Measurements from ENCODE around the gene TRERF1. TPM values are rescaled to one million over a fixed set of nuclear protein-coding genes. Genes with fewer than 3 reads are reported as not detected.

The TRERF1 gene
- total and polyA plus RNA-seq, 9 donors = 5.1 to 13.8 (median 9.7) TPM

DNA sequence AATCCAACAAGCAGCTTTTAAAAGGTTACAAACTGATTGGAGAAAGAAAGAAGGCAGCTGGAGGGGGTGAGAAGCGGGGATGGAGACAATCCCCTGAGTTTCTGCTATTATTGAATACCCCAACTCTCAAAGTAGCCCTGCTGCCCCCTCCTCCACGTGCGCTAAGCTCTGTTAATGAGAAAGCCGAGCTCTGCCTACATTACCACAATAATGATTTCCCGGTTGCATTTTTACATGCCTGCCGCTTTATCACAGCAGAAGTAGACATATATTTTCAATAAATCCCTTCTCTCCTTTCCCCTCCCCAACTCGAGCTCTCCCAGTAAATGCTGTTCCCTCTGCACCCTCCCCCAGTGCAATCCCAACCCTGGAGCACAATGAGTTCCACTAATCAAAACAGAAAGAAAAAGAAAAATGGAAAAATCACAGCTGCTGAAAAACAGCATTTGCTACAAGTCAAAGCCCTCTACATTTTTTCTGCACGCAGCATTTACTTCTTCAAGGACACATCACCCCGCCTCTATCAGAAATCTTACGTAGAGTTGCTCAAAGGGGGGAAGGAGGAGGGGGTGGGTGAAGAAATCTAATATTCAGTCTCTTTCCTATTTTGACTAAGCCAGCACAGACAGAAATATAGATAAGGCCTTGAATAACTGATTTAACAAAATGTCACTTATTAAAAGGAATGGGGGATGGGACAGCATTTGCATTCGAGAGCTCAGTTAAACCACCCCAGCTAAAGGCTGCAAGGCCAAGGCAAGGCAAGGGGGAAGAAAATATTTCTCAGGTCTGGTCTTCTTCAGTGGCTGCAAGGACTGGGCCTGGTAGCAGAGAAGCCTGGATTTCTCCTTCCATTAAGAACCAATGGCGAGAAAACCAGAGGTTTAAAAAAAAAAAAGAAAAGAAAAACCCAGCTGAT, 10.7 kb downstream of the TRERF1 start:
- Histone ChIP-seq H3K36me3 (ENCODE audit: control insufficient read depth, insufficient read depth, low read length) (no peaks in the 10 kb centered on the region), H3K4me1 (ENCODE audit: control insufficient read depth, insufficient read depth, low read length) (peaks cover 36% of the 10 kb centered on the region), H3K27ac (ENCODE audit: low read length) (peak overlapping the region; percentile 69), H3K9me3 (replicated peaks; ENCODE audit: control insufficient read depth, low read depth, low read length) (no peaks in the 10 kb centered on the region), H3K27me3 (ENCODE audit: control insufficient read depth, insufficient read depth, low read length) (no peaks in the 10 kb centered on the region), H3K4me3 (ENCODE audit: low read length) (peak overlapping the region; percentile 10)
- 14% methylated on average over 4 of the region's 12 CpGs for WGBS (ENCODE audit: insufficient coverage)
- DNase-seq = peak; percentile 74

DNA sequence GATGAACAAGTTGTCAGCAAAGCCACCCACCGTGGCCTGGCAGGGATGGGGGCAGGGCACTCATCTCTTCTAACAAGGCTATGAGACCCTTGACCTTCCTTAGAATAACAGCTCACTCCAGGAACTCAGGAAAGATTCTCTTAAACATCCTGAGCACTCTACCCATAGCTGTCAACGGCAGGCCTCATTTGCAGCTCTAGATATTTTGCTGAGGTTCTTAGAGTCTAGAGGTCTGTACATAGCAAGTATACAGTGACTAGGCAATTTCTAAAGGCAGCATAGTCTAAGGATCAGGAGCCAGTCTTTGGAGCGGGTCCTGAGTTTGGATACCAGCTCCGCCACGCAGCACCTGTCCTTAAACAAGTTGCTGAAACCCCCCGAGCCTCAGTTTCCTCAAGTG, 11.7 kb downstream of the TRERF1 start:
- 0% methylated on average over 1 of the region's 6 CpGs for WGBS (ENCODE audit: insufficient coverage)
- Histone ChIP-seq H3K36me3 (ENCODE audit: control insufficient read depth, insufficient read depth, low read length) (no peaks in the 10 kb centered on the region), H3K9me3 (replicated peaks; ENCODE audit: control insufficient read depth, low read depth, low read length) (no peaks in the 10 kb centered on the region), H3K4me3 (ENCODE audit: low read length) (no peak overlapping the region), H3K4me1 (ENCODE audit: control insufficient read depth, insufficient read depth, low read length) (peaks cover 36% of the 10 kb centered on the region), H3K27ac (ENCODE audit: low read length) (no peak overlapping the region), H3K27me3 (ENCODE audit: control insufficient read depth, insufficient read depth, low read length) (no peaks in the 10 kb centered on the region)
- no peak for DNase-seq

DNA sequence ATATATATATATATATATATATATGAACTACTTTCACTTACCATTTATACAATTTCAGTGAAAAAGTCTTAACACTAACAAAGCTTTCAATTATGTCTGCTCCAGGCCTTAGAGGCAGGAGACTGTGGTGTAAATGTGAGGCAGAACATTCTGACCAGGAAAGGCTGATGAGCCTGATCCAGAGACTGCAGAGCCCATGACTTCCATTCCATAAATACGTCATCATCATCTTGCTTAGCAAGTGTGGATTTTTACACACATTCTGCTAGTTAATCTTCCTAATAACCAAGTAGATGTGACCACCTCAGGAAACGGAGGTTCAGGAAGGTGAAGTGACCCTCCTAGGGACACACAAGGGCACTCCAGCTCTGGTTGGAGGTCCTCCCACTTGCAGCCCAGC, 14.9 kb downstream of the TRERF1 start:
- Histone ChIP-seq H3K27ac (ENCODE audit: low read length) (no peak overlapping the region), H3K9me3 (replicated peaks; ENCODE audit: control insufficient read depth, low read depth, low read length) (peaks cover 17% of the 10 kb centered on the region), H3K36me3 (ENCODE audit: control insufficient read depth, insufficient read depth, low read length) (peaks cover 4% of the 10 kb centered on the region), H3K27me3 (ENCODE audit: control insufficient read depth, insufficient read depth, low read length) (no peaks in the 10 kb centered on the region), H3K4me3 (ENCODE audit: low read length) (no peak overlapping the region), H3K4me1 (ENCODE audit: control insufficient read depth, insufficient read depth, low read length) (peaks cover 21% of the 10 kb centered on the region)
- WGBS (ENCODE audit: insufficient coverage) = 100% methylated on average over 1 of the region's 2 CpGs
- DNase-seq = no peak

DNA sequence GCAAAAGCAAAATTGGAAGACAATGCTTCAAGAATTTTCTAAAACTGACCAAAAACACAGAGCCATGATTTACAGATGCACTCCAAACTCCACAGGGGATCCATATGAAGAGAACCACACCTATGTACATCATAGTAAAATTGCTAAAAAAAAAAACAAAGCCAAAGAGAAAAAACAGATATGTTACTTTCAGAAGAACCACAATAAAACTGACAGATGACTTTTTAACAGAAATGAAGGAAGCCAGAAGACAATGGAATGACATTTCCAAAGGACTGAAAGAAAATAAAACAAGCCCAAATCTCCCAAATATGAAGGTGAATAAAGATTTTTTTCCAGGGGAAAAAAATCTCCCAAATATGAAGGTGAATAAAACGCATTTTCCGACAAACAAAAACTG, 17.5 kb downstream of the TRERF1 start:
- no peaks in the 10 kb centered on the region for H3K27me3 ChIP-seq (ENCODE audit: control insufficient read depth, insufficient read depth, low read length)
- no peak overlapping the region for H3K27ac ChIP-seq (ENCODE audit: low read length)
- peaks cover 17% of the 10 kb centered on the region for H3K9me3 ChIP-seq (replicated peaks; ENCODE audit: control insufficient read depth, low read depth, low read length)
- H3K4me3 ChIP-seq (ENCODE audit: low read length) = no peak overlapping the region
- H3K4me1 ChIP-seq (ENCODE audit: control insufficient read depth, insufficient read depth, low read length) = peaks cover 4% of the 10 kb centered on the region
- peaks cover 6% of the 10 kb centered on the region for H3K36me3 ChIP-seq (ENCODE audit: control insufficient read depth, insufficient read depth, low read length)
- WGBS (ENCODE audit: insufficient coverage) = no CpG with 5 or more reads among the region's 2 CpGs
- DNase-seq = no peak

DNA sequence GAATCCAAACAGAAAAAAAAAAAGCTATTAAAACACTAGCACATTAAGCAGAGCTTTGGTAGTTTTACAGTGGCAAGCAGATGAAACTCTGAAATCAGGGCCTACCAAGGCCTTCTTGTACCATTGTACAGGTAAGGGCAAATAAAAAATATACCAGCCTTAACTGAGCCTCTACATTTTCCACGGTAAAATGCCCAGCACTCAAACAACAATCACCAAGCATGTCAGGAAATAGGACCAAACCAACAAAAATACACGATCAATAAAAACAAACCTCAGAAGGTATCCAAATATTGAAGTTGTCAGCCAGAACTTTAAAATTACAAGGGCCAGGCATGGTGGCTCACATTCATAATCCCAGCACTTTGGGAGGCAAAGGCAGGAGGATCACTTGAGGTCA, 18.3 kb downstream of the TRERF1 start:
- Histone ChIP-seq H3K27ac (ENCODE audit: low read length) (no peak overlapping the region), H3K4me1 (ENCODE audit: control insufficient read depth, insufficient read depth, low read length) (peaks cover 12% of the 10 kb centered on the region), H3K4me3 (ENCODE audit: low read length) (no peak overlapping the region), H3K9me3 (replicated peaks; ENCODE audit: control insufficient read depth, low read depth, low read length) (peaks cover 17% of the 10 kb centered on the region), H3K27me3 (ENCODE audit: control insufficient read depth, insufficient read depth, low read length) (no peaks in the 10 kb centered on the region), H3K36me3 (ENCODE audit: control insufficient read depth, insufficient read depth, low read length) (peaks cover 6% of the 10 kb centered on the region)
- no peak for DNase-seq
- WGBS (ENCODE audit: insufficient coverage) = no CpG with 5 or more reads among the region's 2 CpGs

DNA sequence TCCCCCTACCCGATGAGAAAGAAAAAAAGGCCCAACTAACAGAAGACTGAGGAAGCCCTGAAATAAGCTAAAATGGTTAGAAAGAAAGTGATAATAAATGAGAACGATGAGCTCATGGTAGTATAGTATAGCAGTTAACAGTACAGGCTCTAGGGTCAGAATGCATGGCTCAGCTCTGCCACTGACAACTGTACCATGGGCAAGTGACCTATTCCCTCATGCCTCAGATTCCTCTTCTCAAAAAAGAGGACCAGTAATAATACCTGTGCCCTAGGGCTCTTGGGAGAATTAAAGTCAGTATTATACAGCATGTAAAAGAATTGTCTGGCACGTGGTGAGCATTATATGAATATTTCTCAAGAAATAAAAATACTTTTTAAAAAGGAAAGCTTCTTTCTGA, 19.8 kb downstream of the TRERF1 start:
- peaks cover 6% of the 10 kb centered on the region for H3K36me3 ChIP-seq (ENCODE audit: control insufficient read depth, insufficient read depth, low read length)
- no peak overlapping the region for H3K4me3 ChIP-seq (ENCODE audit: low read length)
- DNase-seq = no peak
- H3K27ac ChIP-seq (ENCODE audit: low read length) = no peak overlapping the region
- H3K4me1 ChIP-seq (ENCODE audit: control insufficient read depth, insufficient read depth, low read length) = peaks cover 16% of the 10 kb centered on the region
- H3K27me3 ChIP-seq (ENCODE audit: control insufficient read depth, insufficient read depth, low read length) = no peaks in the 10 kb centered on the region
- no CpG with 5 or more reads among the region's 3 CpGs for WGBS (ENCODE audit: insufficient coverage)
- H3K9me3 ChIP-seq (replicated peaks; ENCODE audit: control insufficient read depth, low read depth, low read length) = peaks cover 17% of the 10 kb centered on the region

DNA sequence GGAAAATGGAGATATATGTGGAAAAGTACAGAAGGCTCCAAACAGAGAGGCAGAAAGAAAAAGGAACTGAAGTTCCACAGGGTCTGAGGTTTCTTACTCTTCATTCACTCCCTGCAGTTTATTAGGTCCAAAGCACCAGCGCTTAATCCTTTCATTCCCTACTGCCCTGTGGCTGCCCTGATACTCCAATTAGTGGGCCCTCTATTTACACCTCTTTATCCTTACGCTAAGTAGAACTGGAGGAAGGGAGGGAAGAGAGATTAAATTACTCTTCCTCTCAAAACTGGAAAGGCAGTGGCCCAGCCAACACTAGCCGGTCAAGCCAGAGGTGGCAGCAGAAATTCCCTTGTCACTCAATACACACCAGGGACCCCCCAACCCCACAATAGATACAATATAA, 20.4 kb downstream of the TRERF1 start:
- DNase-seq = no peak
- peaks cover 17% of the 10 kb centered on the region for H3K9me3 ChIP-seq (replicated peaks; ENCODE audit: control insufficient read depth, low read depth, low read length)
- H3K4me3 ChIP-seq (ENCODE audit: low read length) = no peak overlapping the region
- no peaks in the 10 kb centered on the region for H3K27me3 ChIP-seq (ENCODE audit: control insufficient read depth, insufficient read depth, low read length)
- peaks cover 6% of the 10 kb centered on the region for H3K36me3 ChIP-seq (ENCODE audit: control insufficient read depth, insufficient read depth, low read length)
- no CpG with 5 or more reads among the region's 3 CpGs for WGBS (ENCODE audit: insufficient coverage)
- H3K4me1 ChIP-seq (ENCODE audit: control insufficient read depth, insufficient read depth, low read length) = peaks cover 16% of the 10 kb centered on the region
- H3K27ac ChIP-seq (ENCODE audit: low read length) = no peak overlapping the region

DNA sequence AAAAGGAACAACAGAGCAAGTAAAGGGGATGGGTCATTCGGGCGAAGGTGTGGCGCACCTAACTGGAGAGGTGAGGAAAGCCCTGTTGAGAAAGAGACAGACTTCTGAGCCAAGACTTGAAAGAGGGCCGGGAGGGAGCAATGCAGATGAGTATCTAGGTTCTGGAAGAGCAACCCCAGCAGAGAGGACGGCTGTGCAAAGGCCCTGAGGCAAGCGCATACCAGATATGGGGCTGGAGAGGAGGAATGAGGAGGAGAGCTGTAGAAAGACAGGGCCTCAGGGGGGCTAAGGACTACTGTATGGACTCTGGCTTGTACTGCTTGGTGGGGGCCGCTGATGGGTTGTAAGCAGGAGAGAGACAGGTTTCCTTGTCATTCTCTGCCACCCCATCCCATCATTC, 21.9 kb downstream of the TRERF1 start:
- no peak overlapping the region for H3K4me3 ChIP-seq (ENCODE audit: low read length)
- H3K9me3 ChIP-seq (replicated peaks; ENCODE audit: control insufficient read depth, low read depth, low read length) = peaks cover 17% of the 10 kb centered on the region
- H3K27me3 ChIP-seq (ENCODE audit: control insufficient read depth, insufficient read depth, low read length) = no peaks in the 10 kb centered on the region
- peaks cover 16% of the 10 kb centered on the region for H3K4me1 ChIP-seq (ENCODE audit: control insufficient read depth, insufficient read depth, low read length)
- 92% methylated on average over 6 of the region's 7 CpGs for WGBS (ENCODE audit: insufficient coverage)
- DNase-seq = no peak
- no peak overlapping the region for H3K27ac ChIP-seq (ENCODE audit: low read length)
- peaks cover 6% of the 10 kb centered on the region for H3K36me3 ChIP-seq (ENCODE audit: control insufficient read depth, insufficient read depth, low read length)

DNA sequence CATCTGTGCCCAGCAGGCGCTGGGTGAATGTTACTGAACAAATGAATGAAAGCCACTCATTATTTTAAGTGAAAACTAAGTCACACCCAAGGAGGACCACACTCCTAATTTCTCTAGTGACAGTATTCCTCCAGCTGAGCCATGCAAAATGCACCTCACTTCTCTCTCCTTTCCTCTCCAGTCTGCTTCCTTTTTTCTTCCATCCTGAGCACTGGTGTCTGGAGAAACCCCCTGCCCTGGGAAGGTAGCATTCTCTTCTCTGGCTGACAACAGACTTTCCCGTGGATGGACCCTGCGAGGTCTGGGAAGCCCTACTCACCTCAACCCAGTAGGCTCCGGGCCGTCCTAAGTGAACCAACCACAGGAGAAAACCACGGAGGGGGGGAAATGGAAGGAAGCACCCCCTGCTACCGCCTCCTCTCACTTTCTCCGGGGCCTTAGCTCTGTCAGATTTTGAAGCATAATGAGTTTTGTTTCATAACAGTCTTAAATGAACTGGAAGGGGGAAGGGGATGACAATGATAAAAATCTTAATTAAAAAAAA, 22.6 kb downstream of the TRERF1 start:
- H3K27ac ChIP-seq (ENCODE audit: low read length) = no peak overlapping the region
- WGBS (ENCODE audit: insufficient coverage) = no CpG with 5 or more reads among the region's 8 CpGs

DNA sequence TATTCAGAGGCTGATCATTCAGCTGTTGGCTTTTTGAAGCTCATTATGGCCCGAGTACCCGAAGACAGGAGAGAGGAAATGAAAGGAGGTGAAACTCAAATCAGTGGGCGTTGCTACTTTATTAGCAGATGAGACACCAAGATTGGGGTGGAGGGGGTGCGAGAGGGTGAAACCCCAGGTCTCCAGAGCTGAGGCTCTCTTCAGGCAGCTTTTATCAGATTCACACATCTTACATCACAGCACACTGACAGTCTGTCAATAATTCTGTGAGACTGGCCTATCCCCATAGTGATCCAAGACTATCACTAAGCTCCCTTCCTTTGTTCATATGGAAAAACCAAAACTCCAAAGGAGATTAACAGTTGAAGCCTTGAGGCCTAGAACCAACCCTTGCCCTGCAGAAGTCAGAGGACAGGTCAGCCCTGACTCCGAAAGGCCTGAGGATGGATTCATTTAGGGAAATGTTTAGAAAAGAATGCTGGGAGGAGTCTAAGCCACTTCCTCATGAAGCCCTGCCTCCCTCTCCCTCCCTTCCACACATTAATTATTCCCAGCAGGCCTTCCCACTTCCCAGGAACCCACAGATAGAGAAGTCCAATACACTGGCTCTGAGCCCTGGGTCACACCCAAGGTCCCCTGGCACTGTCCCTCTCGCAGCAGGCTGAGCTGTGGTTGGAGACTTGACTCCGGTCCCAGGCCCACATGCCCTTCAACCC, 23.2 kb downstream of the TRERF1 start:
- Histone ChIP-seq H3K27ac (ENCODE audit: low read length) (no peak overlapping the region), H3K4me3 (ENCODE audit: low read length) (no peak overlapping the region), H3K4me1 (ENCODE audit: control insufficient read depth, insufficient read depth, low read length) (peaks cover 16% of the 10 kb centered on the region), H3K36me3 (ENCODE audit: control insufficient read depth, insufficient read depth, low read length) (peaks cover 6% of the 10 kb centered on the region), H3K9me3 (replicated peaks; ENCODE audit: control insufficient read depth, low read depth, low read length) (peaks cover 7% of the 10 kb centered on the region), H3K27me3 (ENCODE audit: control insufficient read depth, insufficient read depth, low read length) (no peaks in the 10 kb centered on the region)
- WGBS (ENCODE audit: insufficient coverage) = 27% methylated on average over 3 of the region's 7 CpGs
- DNase-seq = peak; percentile 44

More for the DNA sequence above, 22.6 kb downstream of the TRERF1 start:
- H3K4me1 ChIP-seq (ENCODE audit: control insufficient read depth, insufficient read depth, low read length) = peaks cover 16% of the 10 kb centered on the region
- H3K9me3 ChIP-seq (replicated peaks; ENCODE audit: control insufficient read depth, low read depth, low read length) = peaks cover 13% of the 10 kb centered on the region
- no peak overlapping the region for H3K4me3 ChIP-seq (ENCODE audit: low read length)
- DNase-seq = no peak
- H3K27me3 ChIP-seq (ENCODE audit: control insufficient read depth, insufficient read depth, low read length) = no peaks in the 10 kb centered on the region
- H3K36me3 ChIP-seq (ENCODE audit: control insufficient read depth, insufficient read depth, low read length) = peaks cover 6% of the 10 kb centered on the region

Measured in muscle of leg (tissue), 11 donors.